WTC11 (cell line): ENCODE results near the gene ALG14. TPM values are rescaled to one million over a fixed set of nuclear protein-coding genes. Genes with fewer than 3 reads are reported as not detected.

Source experiments
- ATAC-seq: fragments of 200-7000 bp; cut with Tn5 transposase; 2 replicates; pipeline ENCODE4 v1.10.0; 2021; ENCODE audit warnings: mild to moderate bottlenecking, moderate library complexity
- CTCF ChIA-PET: fragments of 300-600 bp; sonication (Branson Sonifier 250); formaldehyde crosslinking; loops from one replicate; lab custom pipeline; 2021; ENCODE audit warnings: antibody characterized with exemption; lab: Charles Lee
- POLR2A ChIA-PET: fragments of 350-600 bp; sonication (Branson Sonifier 250); formaldehyde crosslinking; loops from one replicate; lab custom pipeline; 2021; ENCODE audit warnings: antibody characterized with exemption; lab: Charles Lee
- DNase-seq: peaks from one replicate; pipeline ENCODE4 v3.0.0; 2021; ENCODE audit warnings: low spot score
- H3K27ac Mint-ChIP-seq: 2 replicates; pipeline ENCODE4 v1.8.0; 2021; ENCODE audit warnings: mixed read lengths
- H3K27me3 Mint-ChIP-seq: 2 replicates; pipeline ENCODE4 v1.8.0; 2021; ENCODE audit warnings: low read depth, mild to moderate bottlenecking, moderate library complexity, mixed read lengths
- H3K36me3 Mint-ChIP-seq: 2 replicates; pipeline ENCODE4 v1.8.0; 2021; ENCODE audit warnings: mixed read lengths
- H3K4me1 Mint-ChIP-seq: 2 replicates; pipeline ENCODE4 v1.8.0; 2022; ENCODE audit warnings: mixed read lengths
- H3K4me3 Mint-ChIP-seq: 2 replicates; pipeline ENCODE4 v1.8.0; 2021; ENCODE audit warnings: mild to moderate bottlenecking, moderate library complexity, mixed read lengths
- H3K9me3 Mint-ChIP-seq: 2 replicates; pipeline ENCODE4 v1.8.0; 2021; ENCODE audit warnings: mixed read lengths
- AFF4 ChIP-seq: sonication (generic); formaldehyde crosslinking; IDR thresholded peaks from 2 replicates; pipeline ENCODE4 v1.8.1; 2023; ENCODE audit warnings: mild to moderate bottlenecking, missing genetic modification reagents, borderline replicate concordance
- ARID4B ChIP-seq: sonication (generic); formaldehyde crosslinking; IDR thresholded peaks from 2 replicates; pipeline ENCODE4 v1.8.0; 2023; ENCODE audit warnings: missing genetic modification reagents, mild to moderate bottlenecking, borderline replicate concordance
- ATF3 ChIP-seq: sonication (generic); formaldehyde crosslinking; conservative IDR thresholded peaks from 2 replicates; pipeline ENCODE4 v1.8.1; 2022; ENCODE audit warnings: mild to moderate bottlenecking, missing genetic modification reagents
- CBFB ChIP-seq: sonication (generic); formaldehyde crosslinking; IDR thresholded peaks from 2 replicates; pipeline ENCODE4 v1.8.1; 2022; ENCODE audit warnings: mild to moderate bottlenecking, low read depth, missing genetic modification reagents
- CDX4 ChIP-seq: fragments of 250-450 bp; sonication (Bioruptor Pico); IDR thresholded peaks from 2 replicates; pipeline ENCODE4 v1.9.0; 2021; ENCODE audit warnings: moderate library complexity, mild to moderate bottlenecking, inconsistent platforms, borderline replicate concordance
- E2F4 ChIP-seq: sonication (generic); formaldehyde crosslinking; IDR thresholded peaks from 2 replicates; pipeline ENCODE4 v1.8.1; 2022; ENCODE audit warnings: low read depth, mild to moderate bottlenecking, moderate library complexity, missing genetic modification reagents, borderline replicate concordance
- ELF4 ChIP-seq: sonication (generic); formaldehyde crosslinking; IDR thresholded peaks from 2 replicates; pipeline ENCODE4 v1.8.1; 2022; ENCODE audit warnings: low read depth, mild to moderate bottlenecking, moderate library complexity, missing genetic modification reagents
- ESRRA ChIP-seq: sonication (generic); formaldehyde crosslinking; IDR thresholded peaks from 2 replicates; pipeline ENCODE4 v1.8.1; 2022; ENCODE audit warnings: mild to moderate bottlenecking, missing genetic modification reagents, borderline replicate concordance
- FOXJ3 ChIP-seq: sonication (generic); formaldehyde crosslinking; IDR thresholded peaks from 2 replicates; pipeline ENCODE4 v1.9.0; 2021; ENCODE audit warnings: missing genetic modification reagents, mild to moderate bottlenecking, borderline replicate concordance
- FOXP1 ChIP-seq: sonication (generic); formaldehyde crosslinking; IDR thresholded peaks from 2 replicates; pipeline ENCODE4 v1.8.0; 2022; ENCODE audit warnings: missing genetic modification reagents, mild to moderate bottlenecking, moderate library complexity, borderline replicate concordance
- GRHL2 ChIP-seq: fragments of 250-450 bp; sonication (Bioruptor Pico); IDR thresholded peaks from 2 replicates; pipeline ENCODE4 v1.8.0; 2022; ENCODE audit warnings: mild to moderate bottlenecking, moderate library complexity; ENCODE audit not compliant: insufficient replicate concordance, severe bottlenecking
- GTF2I ChIP-seq: fragments of 250-450 bp; sonication (Bioruptor Pico); conservative IDR thresholded peaks from 2 replicates; pipeline ENCODE4 v1.4.0; 2021; ENCODE audit warnings: mild to moderate bottlenecking
- HMGA2 ChIP-seq: fragments of 250-450 bp; sonication (Bioruptor Pico); IDR thresholded peaks from 2 replicates; pipeline ENCODE4 v1.4.0; 2021; ENCODE audit warnings: mild to moderate bottlenecking, moderate library complexity
- RORB ChIP-seq: fragments of 250-450 bp; sonication (Bioruptor Pico); IDR thresholded peaks from 2 replicates; pipeline ENCODE4 v1.9.0; 2021; ENCODE audit warnings: mild to moderate bottlenecking
- SMAD3 ChIP-seq: sonication (generic); formaldehyde crosslinking; IDR thresholded peaks from 2 replicates; pipeline ENCODE4 v1.8.0; 2022; ENCODE audit warnings: missing genetic modification reagents, mild to moderate bottlenecking, borderline replicate concordance
- SOX15 ChIP-seq: fragments of 250-450 bp; sonication (Bioruptor Pico); IDR thresholded peaks from 2 replicates; pipeline ENCODE4 v1.9.0; 2021; ENCODE audit warnings: mild to moderate bottlenecking
- SP1 ChIP-seq: sonication (generic); formaldehyde crosslinking; conservative IDR thresholded peaks from 2 replicates; pipeline ENCODE4 v1.8.1; 2022; ENCODE audit warnings: missing genetic modification reagents
- TEAD4 ChIP-seq: sonication (generic); formaldehyde crosslinking; IDR thresholded peaks from 2 replicates; pipeline ENCODE4 v1.8.0; 2022; ENCODE audit warnings: mild to moderate bottlenecking, missing genetic modification reagents
- USF1 ChIP-seq: sonication (generic); formaldehyde crosslinking; IDR thresholded peaks from 2 replicates; pipeline ENCODE4 v1.8.0; 2022; ENCODE audit warnings: mild to moderate bottlenecking, missing genetic modification reagents
- ZNF138 ChIP-seq: sonication (generic); formaldehyde crosslinking; conservative IDR thresholded peaks from 2 replicates; pipeline ENCODE4 v1.8.1; 2022; ENCODE audit warnings: mild to moderate bottlenecking, moderate library complexity, missing genetic modification reagents
- ZNF317 ChIP-seq: sonication (generic); formaldehyde crosslinking; IDR thresholded peaks from 2 replicates; pipeline ENCODE4 v1.8.1; 2023; ENCODE audit warnings: low read depth, mild to moderate bottlenecking, moderate library complexity, missing genetic modification reagents, borderline replicate concordance
- ZNF416 ChIP-seq: fragments of 250-450 bp; sonication (Bioruptor Pico); IDR thresholded peaks from 2 replicates; pipeline ENCODE4 v1.9.0; 2021; ENCODE audit warnings: mild to moderate bottlenecking, inconsistent platforms
- ZNF423 ChIP-seq: fragments of 250-450 bp; sonication (Bioruptor Pico); IDR thresholded peaks from 2 replicates; pipeline ENCODE4 v2.1.2; 2022; ENCODE audit warnings: mild to moderate bottlenecking, moderate library complexity
- total RNA-seq: library from RNA; stranded (reverse); gene quantifications from 3 replicates; pipeline ENCODE4 v1.2.3, GENCODE V29; 2021

The ALG14 gene
- total RNA-seq, 1 experiment from 2014 or later: 2.3 TPM

- Mint-ChIP-seq H3K9me3 (no peaks in the 10 kb centered on the region), H3K4me1 (peaks cover 3% of the 10 kb centered on the region; the same call in 1 of the 2 replicates), H3K27ac (no peak overlapping the region), H3K36me3 (no peaks in the 10 kb centered on the region), H3K4me3 (no peak overlapping the region), H3K27me3 (no peaks in the 10 kb centered on the region)
- ATAC-seq (no peak), DNase-seq (no peak)
- ChIA-PET POLR2A (no interaction called here), CTCF (interaction anchor here (1.5 to 2.5 kb wide), 2 partner anchors 49 to 140 kb away, joined by 4 to 9 read pairs; no protein-coding TSS in a partner anchor)
- TF ChIP-seq AFF4 (CRISPR knock-in tag) (no peak), RORB (CRISPR knock-in tag) (no peak), ZNF138 (CRISPR knock-in tag) (no peak), GTF2I (CRISPR knock-in tag) (no peak), ZNF416 (CRISPR knock-in tag) (no peak), ARID4B (CRISPR knock-in tag) (no peak)
Observed at GRCh38 chr1:94994805-94995204, 77.9 kb downstream of the ALG14 start.

GRCh38 chr1:94993931-94994645, 78.7 kb downstream of the ALG14 start:
- ATAC-seq: no peak
- Mint-ChIP-seq H3K36me3 (no peaks in the 10 kb centered on the region), H3K4me1 (no peaks in the 10 kb centered on the region), H3K27me3 (no peaks in the 10 kb centered on the region), H3K27ac (no peak overlapping the region), H3K9me3 (no peaks in the 10 kb centered on the region), H3K4me3 (no peak overlapping the region)
- no peak for DNase-seq
- CTCF ChIA-PET: interaction anchor here (1.5 to 2.5 kb wide), 2 partner anchors 49 to 140 kb away, joined by 4 to 9 read pairs; no protein-coding TSS in a partner anchor
- POLR2A ChIA-PET: no interaction called here
- TF ChIP-seq FOXP1 (CRISPR knock-in tag): no peak
- no peak for TF ChIP-seq ZNF317 (CRISPR knock-in tag)
- TF ChIP-seq ZNF423 (CRISPR knock-in tag): no peak
- TF ChIP-seq CDX4 (CRISPR knock-in tag): no peak
- TF ChIP-seq RORB (CRISPR knock-in tag): no peak
- TF ChIP-seq CBFB (CRISPR knock-in tag): no peak
- no peak for TF ChIP-seq USF1 (CRISPR knock-in tag)
- TF ChIP-seq ZNF416 (CRISPR knock-in tag): no peak
- TF ChIP-seq FOXJ3 (CRISPR knock-in tag): no peak
- no peak for TF ChIP-seq ELF4 (CRISPR knock-in tag)
- no peak for TF ChIP-seq SOX15
- no peak for TF ChIP-seq ZNF138 (CRISPR knock-in tag)
- no peak for TF ChIP-seq TEAD4 (CRISPR knock-in tag)
- TF ChIP-seq ESRRA: no peak
- no peak for TF ChIP-seq GRHL2
- TF ChIP-seq E2F4: no peak
- no peak for TF ChIP-seq SP1 (CRISPR knock-in tag)
- TF ChIP-seq ATF3 (CRISPR knock-in tag): no peak
- no peak for TF ChIP-seq HMGA2 (CRISPR knock-in tag)
- no peak for TF ChIP-seq SMAD3
